AG09319 (cell line): ENCODE data around the gene ALPG.

Experiments used
- DNase-seq: peaks from one replicate; pipeline ENCODE4 v3.0.0-alpha.2; 2010; ENCODE audit warnings: low read depth; ENCODE audit errors: extremely low read depth
- CTCF ChIP-seq: IDR thresholded peaks from 2 replicates; pipeline ENCODE4 v1.5.1; 2011; ENCODE audit warnings: low read depth, mild to moderate bottlenecking, inconsistent platforms, low read length, moderate library complexity

Gene ALPG

DNA sequence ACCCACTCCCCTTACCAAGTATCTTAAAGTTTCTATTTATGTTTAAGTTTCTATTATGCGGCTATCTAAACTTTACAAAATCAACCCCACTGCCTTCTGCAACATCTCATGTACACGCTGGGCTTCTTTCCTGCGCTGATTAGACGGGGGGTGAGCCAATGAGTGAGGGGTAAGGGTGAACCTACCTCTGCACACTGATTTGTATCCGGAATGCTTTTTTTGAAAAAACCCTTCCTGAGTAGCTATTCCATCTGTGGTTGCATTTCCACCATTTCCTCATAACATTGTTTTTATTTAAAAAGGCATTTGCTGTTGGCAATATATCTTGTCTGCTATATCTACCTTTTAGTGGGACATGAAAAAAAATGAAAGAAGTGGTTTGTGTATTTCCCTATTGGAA, 6.3 kb downstream of the ALPG start:
- no peak for DNase-seq
- TF ChIP-seq CTCF = no peak

DNA sequence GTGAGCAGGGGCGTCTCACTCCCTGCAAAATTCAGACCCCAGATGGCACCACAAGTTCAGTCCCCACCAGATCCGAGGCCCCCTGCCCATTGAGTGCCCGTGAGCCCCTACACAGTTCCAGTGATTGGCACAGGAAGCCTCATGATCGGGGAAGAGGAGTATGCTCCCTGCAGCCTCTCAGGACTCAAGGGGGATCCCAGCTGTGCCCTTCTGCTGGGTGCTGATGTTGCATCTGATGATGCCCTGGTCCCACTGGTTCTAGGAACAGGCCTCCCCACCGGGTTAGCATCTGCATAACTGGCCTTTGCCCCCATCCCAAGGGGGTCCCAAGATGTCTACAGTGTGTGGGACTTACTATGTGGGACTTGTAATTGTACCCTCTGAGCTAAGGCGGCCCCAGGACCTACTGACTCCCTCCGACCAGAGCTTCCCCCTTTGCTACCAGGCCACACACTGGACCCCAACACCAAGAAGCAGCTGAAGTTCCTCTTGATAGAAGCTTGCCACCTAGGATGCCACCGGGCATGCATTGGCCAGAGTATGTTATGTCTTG, 8.6 kb downstream of the ALPG start:
- no peak for TF ChIP-seq CTCF
- DNase-seq = no peak

GRCh38 chr2:232415736-232416520, 9.3 kb downstream of the ALPG start:
- DNase-seq = no peak
- TF ChIP-seq CTCF = no peak

DNA sequence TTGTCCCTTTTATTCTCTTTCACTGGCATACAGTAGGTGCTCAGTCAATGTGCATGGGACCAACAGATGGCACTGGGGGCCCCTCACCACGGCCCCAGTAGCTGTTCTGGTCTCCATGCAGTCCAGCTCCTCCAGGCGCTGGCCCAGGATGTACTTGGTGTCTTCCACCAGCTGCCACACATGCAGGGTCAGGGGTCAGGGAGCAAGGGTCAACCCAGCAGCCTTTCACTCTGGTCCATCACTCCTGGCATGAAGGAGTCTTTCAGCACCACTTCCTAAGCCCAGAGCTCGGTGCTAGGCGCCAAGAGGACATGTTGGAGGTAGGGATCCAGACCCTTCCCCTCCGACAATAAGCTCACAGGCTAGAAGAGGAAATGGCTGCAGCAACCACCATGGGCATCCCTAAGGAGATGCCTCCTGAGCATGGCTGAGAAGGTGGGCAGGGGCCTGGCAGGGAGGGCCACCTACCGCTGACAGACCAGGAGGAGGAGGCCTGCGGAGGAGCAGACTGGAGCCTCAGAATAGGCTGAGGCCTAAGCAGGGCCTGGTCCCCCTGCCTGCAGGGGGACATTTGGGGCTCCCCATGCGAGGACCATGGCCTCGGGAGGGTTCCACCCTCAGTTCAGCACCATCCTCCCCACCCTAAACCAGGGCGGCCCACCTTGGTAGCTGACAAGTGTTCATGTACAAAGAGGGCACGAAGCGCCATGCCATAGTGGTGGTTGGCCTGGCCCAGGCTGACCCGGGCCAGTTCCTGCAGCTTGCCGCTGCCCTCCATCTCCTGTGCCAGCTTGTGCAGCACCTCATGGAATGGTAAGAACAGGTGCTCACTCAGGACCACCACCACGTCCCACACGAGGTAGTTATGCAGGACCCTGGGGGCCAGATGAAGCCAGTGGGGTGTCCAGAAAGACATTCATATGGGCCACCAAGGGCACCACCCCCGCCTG, 10.2 kb downstream of the ALPG start:
- DNase-seq = no peak
- no peak for TF ChIP-seq CTCF

DNA sequence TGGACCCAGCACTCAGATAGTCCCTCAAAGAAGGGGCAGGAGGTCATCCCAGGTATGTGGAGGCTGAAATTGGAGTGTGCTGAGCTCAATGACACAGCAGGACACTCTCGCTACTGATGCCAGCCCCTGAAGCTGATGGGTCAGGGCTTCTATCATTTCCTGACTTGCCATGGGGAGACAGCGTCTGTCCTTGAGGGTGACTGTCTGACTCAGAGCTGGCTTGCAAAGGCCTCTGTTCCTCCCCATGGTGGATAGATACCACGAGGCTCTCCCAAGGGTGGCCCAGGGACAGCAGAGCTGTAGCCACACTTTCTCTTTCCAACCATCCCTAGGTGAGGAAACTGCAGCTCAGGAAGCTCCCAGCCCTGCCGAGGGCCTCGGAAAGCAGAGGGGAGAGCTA, 10.8 kb downstream of the ALPG start:
- no peak for DNase-seq
- TF ChIP-seq CTCF = no peak

GRCh38 chr2:232418056-232418455, 11.4 kb downstream of the ALPG start:
- no peak for DNase-seq
- no peak for TF ChIP-seq CTCF
